Parathyroid adenoma (tissue), 2 donors: ENCODE measurements around the gene KIFC3.

Source experiments
- H2AFZ ChIP-seq: fragments of 300-600 bp; sonication (generic); one replicate; pipeline ENCODE4 v1.7.0; 2017; ENCODE audit warnings: antibody characterized with exemption, mild to moderate bottlenecking
- H3K27ac ChIP-seq: fragments of 300-600 bp; sonication (generic); one replicate; pipeline ENCODE4 v1.7.0; 2017
- H3K27me3 ChIP-seq: fragments of 300-600 bp; sonication (generic); one replicate; pipeline ENCODE4 v1.7.0; 2017; ENCODE audit warnings: low read length; ENCODE audit not compliant: control insufficient read depth, insufficient read depth
- H3K36me3 ChIP-seq: fragments of 300-600 bp; sonication (generic); one replicate; pipeline ENCODE4 v1.7.0; 2017; ENCODE audit warnings: low read length; ENCODE audit not compliant: control insufficient read depth, insufficient read depth
- H3K4me1 ChIP-seq: fragments of 300-600 bp; sonication (generic); one replicate; pipeline ENCODE4 v1.7.0; 2017; ENCODE audit warnings: control low read depth
- H3K4me2 ChIP-seq: fragments of 300-600 bp; sonication (generic); one replicate; pipeline ENCODE4 v1.7.0; 2017; ENCODE audit warnings: low read length
- H3K4me3 ChIP-seq: fragments of 300-600 bp; sonication (generic); one replicate; pipeline ENCODE4 v1.7.0; 2017; ENCODE audit warnings: low read depth, low read length
- H3K79me2 ChIP-seq: fragments of 300-600 bp; sonication (generic); one replicate; pipeline ENCODE4 v1.7.0; 2017; ENCODE audit warnings: control low read depth
- H3K9ac ChIP-seq: fragments of 300-600 bp; sonication (generic); one replicate; pipeline ENCODE4 v1.7.0; 2017; ENCODE audit warnings: mild to moderate bottlenecking
- H3K9me3 ChIP-seq: fragments of 300-600 bp; sonication (generic); one replicate; pipeline ENCODE4 v1.7.0; 2017; ENCODE audit warnings: low read length; ENCODE audit not compliant: control insufficient read depth
- TF ChIP-seq, protein P1 (sequence below): fragments of 300-600 bp; sonication (generic); IDR thresholded peaks from one replicate; pipeline ENCODE4 v1.7.0; 2017; ENCODE audit warnings: antibody characterized with exemption, mild to moderate bottlenecking
- donor health status: primary hyperparathyroidism.

KIFC3 gene

DNA sequence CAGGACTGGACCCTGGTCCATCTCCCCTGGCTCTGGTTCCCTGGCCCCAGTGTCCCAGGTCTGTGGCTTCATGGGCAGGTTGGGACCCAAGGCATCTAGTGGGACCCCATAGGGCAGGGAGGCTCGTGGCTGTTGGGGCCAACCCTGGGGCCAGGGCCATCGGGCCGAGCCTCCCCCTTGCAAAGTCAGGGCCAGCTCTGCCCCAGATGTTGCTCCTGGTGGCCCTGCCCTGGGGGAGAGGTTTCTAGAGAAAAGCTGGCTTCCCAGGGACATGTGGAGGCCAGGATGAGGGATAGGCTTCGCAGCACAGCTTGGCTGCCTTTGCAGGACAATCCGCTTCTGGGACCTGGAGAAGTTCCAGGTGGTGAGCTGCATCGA is 50.1 kb downstream of the KIFC3 start:
- Histone ChIP-seq H3K79me2 (no peaks in the 10 kb centered on the region), H3K27ac (no peak overlapping the region), H3K4me2 (no peak overlapping the region), H3K36me3 (no peaks in the 10 kb centered on the region), H2AFZ (no peak overlapping the region), H3K27me3 (no peaks in the 10 kb centered on the region), H3K9me3 (no peaks in the 10 kb centered on the region), H3K4me1 (no peaks in the 10 kb centered on the region), H3K4me3 (no peak overlapping the region), H3K9ac (no peak overlapping the region)
- TF ChIP-seq, protein P1, sequence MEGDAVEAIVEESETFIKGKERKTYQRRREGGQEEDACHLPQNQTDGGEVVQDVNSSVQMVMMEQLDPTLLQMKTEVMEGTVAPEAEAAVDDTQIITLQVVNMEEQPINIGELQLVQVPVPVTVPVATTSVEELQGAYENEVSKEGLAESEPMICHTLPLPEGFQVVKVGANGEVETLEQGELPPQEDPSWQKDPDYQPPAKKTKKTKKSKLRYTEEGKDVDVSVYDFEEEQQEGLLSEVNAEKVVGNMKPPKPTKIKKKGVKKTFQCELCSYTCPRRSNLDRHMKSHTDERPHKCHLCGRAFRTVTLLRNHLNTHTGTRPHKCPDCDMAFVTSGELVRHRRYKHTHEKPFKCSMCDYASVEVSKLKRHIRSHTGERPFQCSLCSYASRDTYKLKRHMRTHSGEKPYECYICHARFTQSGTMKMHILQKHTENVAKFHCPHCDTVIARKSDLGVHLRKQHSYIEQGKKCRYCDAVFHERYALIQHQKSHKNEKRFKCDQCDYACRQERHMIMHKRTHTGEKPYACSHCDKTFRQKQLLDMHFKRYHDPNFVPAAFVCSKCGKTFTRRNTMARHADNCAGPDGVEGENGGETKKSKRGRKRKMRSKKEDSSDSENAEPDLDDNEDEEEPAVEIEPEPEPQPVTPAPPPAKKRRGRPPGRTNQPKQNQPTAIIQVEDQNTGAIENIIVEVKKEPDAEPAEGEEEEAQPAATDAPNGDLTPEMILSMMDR, result no peak

DNA sequence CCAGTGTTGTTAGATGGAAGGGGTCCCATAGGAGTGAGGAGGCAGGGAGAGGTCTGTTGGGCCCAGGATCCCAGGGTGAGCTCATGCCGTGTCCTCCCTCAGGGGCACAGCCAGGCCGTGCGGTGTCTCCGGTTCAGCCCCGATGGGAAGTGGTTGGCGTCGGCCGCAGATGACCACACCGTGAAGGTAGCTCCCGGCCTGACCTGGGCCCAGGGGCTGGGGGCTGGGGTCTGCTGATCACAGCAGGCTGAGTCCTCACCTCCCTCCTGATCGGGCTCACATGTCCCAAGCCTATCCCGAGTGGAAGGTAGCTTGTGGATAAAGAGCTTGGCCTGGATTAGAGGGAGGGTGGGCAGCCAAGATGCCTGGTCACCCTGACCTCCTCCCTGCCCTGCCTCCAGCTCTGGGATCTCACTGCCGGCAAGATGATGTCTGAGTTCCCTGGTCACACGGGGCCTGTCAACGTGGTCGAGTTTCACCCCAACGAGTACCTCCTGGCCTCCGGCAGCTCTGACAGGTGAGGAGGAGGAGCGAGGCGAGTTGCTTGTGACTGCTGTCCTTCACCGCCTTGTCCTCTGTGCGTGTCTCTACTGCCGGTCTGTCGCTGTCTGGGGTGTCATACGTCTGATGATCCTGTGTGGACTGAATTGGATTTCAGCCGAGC is 50.6 kb downstream of the KIFC3 start:
- Histone ChIP-seq H3K4me1 (no peaks in the 10 kb centered on the region), H3K4me2 (no peak overlapping the region), H3K36me3 (no peaks in the 10 kb centered on the region), H3K9me3 (no peaks in the 10 kb centered on the region), H3K9ac (no peak overlapping the region), H3K79me2 (no peaks in the 10 kb centered on the region), H3K27ac (no peak overlapping the region), H3K4me3 (no peak overlapping the region), H3K27me3 (no peaks in the 10 kb centered on the region), H2AFZ (no peak overlapping the region)
- TF ChIP-seq, protein P1, result no peak

DNA sequence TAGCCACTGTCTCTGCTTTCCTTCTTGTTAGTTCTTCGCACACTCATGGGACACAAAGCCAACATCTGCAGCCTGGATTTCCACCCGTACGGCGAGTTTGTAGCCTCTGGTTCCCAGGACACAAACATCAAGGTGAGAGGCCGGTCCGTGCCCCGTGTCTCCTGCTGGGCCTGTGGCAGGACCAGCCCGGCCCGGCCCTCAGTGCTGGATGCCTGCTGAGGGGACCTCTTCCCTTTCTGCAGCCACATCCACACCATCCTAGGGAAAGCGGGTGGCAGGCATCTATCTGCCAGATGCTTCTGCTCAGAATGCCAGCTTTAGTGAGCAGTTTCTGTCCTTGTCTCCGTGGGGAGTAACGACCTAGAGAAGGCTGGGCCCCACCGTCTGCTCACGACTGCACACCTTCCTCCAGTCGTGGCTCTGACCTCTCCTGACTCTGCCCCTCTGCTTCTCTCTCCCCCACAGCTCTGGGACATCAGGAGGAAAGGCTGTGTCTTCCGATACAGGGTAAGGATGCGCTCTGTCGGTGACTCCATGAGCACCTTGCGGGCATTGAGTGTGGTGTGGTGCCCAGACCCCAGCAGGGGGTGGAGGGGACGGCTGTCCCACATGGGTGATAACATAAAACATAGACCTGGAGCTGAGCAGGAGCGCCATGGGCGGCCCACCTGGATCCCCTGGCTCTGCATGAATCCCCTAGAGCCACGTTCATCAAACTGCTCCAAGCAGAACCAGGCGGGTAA is 51.3 kb downstream of the KIFC3 start:
- Histone ChIP-seq H3K9ac (no peak overlapping the region), H3K9me3 (no peaks in the 10 kb centered on the region), H3K79me2 (no peaks in the 10 kb centered on the region), H3K4me3 (no peak overlapping the region), H3K27ac (no peak overlapping the region), H3K4me2 (no peak overlapping the region), H3K27me3 (no peaks in the 10 kb centered on the region), H2AFZ (no peak overlapping the region), H3K36me3 (no peaks in the 10 kb centered on the region), H3K4me1 (no peaks in the 10 kb centered on the region)
- TF ChIP-seq, protein P1, result no peak

DNA sequence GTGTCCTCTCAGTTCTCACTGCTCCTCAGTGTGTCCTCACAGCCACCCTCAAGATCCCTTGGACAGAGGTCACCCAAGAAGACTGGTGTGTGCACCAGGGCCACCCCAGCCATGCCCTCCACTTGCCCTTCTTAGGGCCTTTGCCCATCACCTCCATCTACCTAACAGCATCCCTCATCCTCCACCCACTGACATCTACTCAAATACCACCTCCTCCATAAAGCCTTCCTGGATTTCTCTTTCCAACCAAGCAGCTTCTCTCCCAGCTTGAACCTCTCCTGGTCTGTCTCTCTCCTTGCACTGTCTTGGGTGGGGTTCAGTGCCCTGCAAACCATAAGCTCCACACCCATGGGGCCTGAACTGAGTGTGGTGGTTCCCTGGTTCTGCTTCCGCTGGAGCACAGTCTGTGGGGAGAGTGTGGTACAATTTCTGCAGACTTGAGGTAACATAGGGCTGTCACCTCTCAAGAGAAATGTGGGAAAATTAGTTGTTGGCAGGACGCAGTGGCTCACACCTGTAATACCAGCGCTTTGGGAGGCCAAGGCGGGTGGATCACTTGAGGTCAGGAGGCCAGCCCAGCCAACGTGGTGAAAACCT is 52.3 kb downstream of the KIFC3 start:
- Histone ChIP-seq H3K4me1 (no peaks in the 10 kb centered on the region), H3K36me3 (no peaks in the 10 kb centered on the region), H3K27ac (no peak overlapping the region), H2AFZ (no peak overlapping the region), H3K9ac (no peak overlapping the region), H3K27me3 (no peaks in the 10 kb centered on the region), H3K9me3 (no peaks in the 10 kb centered on the region), H3K4me3 (no peak overlapping the region), H3K4me2 (no peak overlapping the region), H3K79me2 (no peaks in the 10 kb centered on the region)
- TF ChIP-seq, protein P1, result no peak
